SK-N-SH treated with all-trans-retinoic acid at 6 μM for 48 hours (cell line): ENCODE data around the gene PWWP2A.

Experiments
- ATAC-seq: fragments of 200-7000 bp; cut with Tn5 transposase; 3 replicates; pipeline ENCODE4 v1.9.1; 2020; ENCODE audit warnings: mild to moderate bottlenecking, moderate library complexity
- ARNTL ChIP-seq: fragments of 450-650 bp; formaldehyde crosslinking; IDR thresholded peaks from 2 replicates; pipeline ENCODE4 v1.5.0; 2020; ENCODE audit warnings: low read depth, mild to moderate bottlenecking, moderate library complexity, borderline replicate concordance
- BACH2 ChIP-seq: fragments of 250-450 bp; sonication (Bioruptor Pico); IDR thresholded peaks from 2 replicates; pipeline ENCODE4 v1.9.0; 2021; ENCODE audit warnings: mild to moderate bottlenecking, borderline replicate concordance
- CSDC2 ChIP-seq: fragments of 250-450 bp; sonication (Bioruptor Pico); IDR thresholded peaks from 2 replicates; pipeline ENCODE4 v1.5.0; 2020; ENCODE audit warnings: mild to moderate bottlenecking, moderate library complexity
- GLIS3 ChIP-seq: fragments of 250-450 bp; sonication (Bioruptor Pico); IDR thresholded peaks from 2 replicates; pipeline ENCODE4 v1.5.0; 2020; ENCODE audit warnings: mild to moderate bottlenecking, moderate library complexity
- ISL1 ChIP-seq: fragments of 250-450 bp; sonication (Bioruptor Pico); IDR thresholded peaks from 2 replicates; pipeline ENCODE4 v2.1.2; 2022; ENCODE audit warnings: mild to moderate bottlenecking, moderate library complexity
- RARB ChIP-seq: fragments of 250-450 bp; sonication (Bioruptor Pico); IDR thresholded peaks from 2 replicates; pipeline ENCODE4 v1.8.0; 2021; ENCODE audit warnings: mild to moderate bottlenecking, moderate library complexity
- SNAI2 ChIP-seq: fragments of 250-450 bp; sonication (Bioruptor Pico); IDR thresholded peaks from 2 replicates; pipeline ENCODE4 v1.5.0; 2020; ENCODE audit warnings: mild to moderate bottlenecking, moderate library complexity
- TCF4 ChIP-seq: fragments of 250-450 bp; sonication (Bioruptor Pico); IDR thresholded peaks from 2 replicates; pipeline ENCODE4 v1.8.0; 2021; ENCODE audit warnings: mild to moderate bottlenecking, moderate library complexity, borderline replicate concordance
- TOX ChIP-seq: fragments of 250-450 bp; sonication (Bioruptor Pico); IDR thresholded peaks from 2 replicates; pipeline ENCODE4 v1.8.0; 2021; ENCODE audit warnings: mild to moderate bottlenecking, moderate library complexity, borderline replicate concordance
- ZFP3 ChIP-seq: fragments of 250-450 bp; sonication (Bioruptor Pico); IDR thresholded peaks from 2 replicates; pipeline ENCODE4 v1.5.0; 2020; ENCODE audit warnings: mild to moderate bottlenecking, moderate library complexity
- ZFP30 ChIP-seq: fragments of 450-650 bp; formaldehyde crosslinking; IDR thresholded peaks from 2 replicates; pipeline ENCODE4 v1.5.0; 2022; ENCODE audit warnings: mild to moderate bottlenecking, moderate library complexity
- ZNF565 ChIP-seq: fragments of 450-650 bp; formaldehyde crosslinking; conservative IDR thresholded peaks from 2 replicates; pipeline ENCODE4 v1.5.0; 2020; ENCODE audit warnings: low read depth, mild to moderate bottlenecking, moderate library complexity
- ZNF70 ChIP-seq: fragments of 450-650 bp; formaldehyde crosslinking; IDR thresholded peaks from 2 replicates; pipeline ENCODE4 v1.5.0; 2020; ENCODE audit warnings: mild to moderate bottlenecking, moderate library complexity
- ZNF8 ChIP-seq: fragments of 450-650 bp; formaldehyde crosslinking; IDR thresholded peaks from 2 replicates; pipeline ENCODE4 v1.5.0; 2020; ENCODE audit warnings: mild to moderate bottlenecking, moderate library complexity
- TF ChIP-seq, protein P1 (sequence below): fragments of 250-450 bp; sonication (Bioruptor Pico); IDR thresholded peaks from 2 replicates; pipeline ENCODE4 v1.8.0; 2021; ENCODE audit warnings: low read depth, mild to moderate bottlenecking, moderate library complexity, borderline replicate concordance
- TF ChIP-seq, protein P2 (sequence below): fragments of 250-450 bp; sonication (Bioruptor Pico); IDR thresholded peaks from 2 replicates; pipeline ENCODE4 v1.5.0; 2020; ENCODE audit warnings: mild to moderate bottlenecking, moderate library complexity
- TF ChIP-seq, protein P3 (sequence below): fragments of 250-450 bp; sonication (Bioruptor Pico); IDR thresholded peaks from 2 replicates; pipeline ENCODE4 v1.8.0; 2020; ENCODE audit warnings: mild to moderate bottlenecking, moderate library complexity, borderline replicate concordance
- TF ChIP-seq, protein P4 (sequence below): fragments of 250-450 bp; sonication (Bioruptor Pico); IDR thresholded peaks from 2 replicates; pipeline ENCODE4 v1.5.1; 2020; ENCODE audit warnings: low read depth, mild to moderate bottlenecking, moderate library complexity
- TF ChIP-seq, protein P5 (sequence below): fragments of 250-450 bp; sonication (Bioruptor Pico); IDR thresholded peaks from 2 replicates; pipeline ENCODE4 v1.5.1; 2021; ENCODE audit warnings: mild to moderate bottlenecking, moderate library complexity

Gene PWWP2A

DNA sequence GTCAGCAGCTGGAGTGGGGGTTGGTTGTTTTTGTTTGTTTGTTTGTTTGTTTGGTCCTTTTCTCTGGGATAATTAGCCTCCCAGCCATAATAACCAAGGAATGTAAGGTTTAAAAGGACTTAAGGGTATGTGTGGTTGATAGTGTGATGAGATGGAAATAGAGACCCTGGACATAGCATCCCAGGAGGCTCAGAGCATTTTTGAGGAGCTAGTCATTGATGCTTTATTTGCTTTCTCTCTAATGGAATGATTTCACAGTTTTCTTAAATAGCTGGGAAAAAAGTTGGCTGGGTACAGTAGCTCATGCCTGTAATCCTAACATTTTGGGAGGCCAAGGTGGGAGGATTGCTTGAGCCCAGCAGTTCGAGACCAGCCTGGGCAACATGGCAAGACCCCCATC is 65.2 kb downstream of the PWWP2A start:
- TF ChIP-seq GLIS3 (CRISPR knock-in tag): no peak
- TF ChIP-seq ZNF8 (CRISPR knock-in tag): no peak
- TF ChIP-seq CSDC2: no peak
- TF ChIP-seq ISL1 (CRISPR knock-in tag): no peak
- no peak for TF ChIP-seq ZFP3 (CRISPR knock-in tag)
- no peak for TF ChIP-seq ARNTL (CRISPR knock-in tag)
- TF ChIP-seq ZNF565 (CRISPR knock-in tag): no peak
- TF ChIP-seq TOX: no peak
- no peak for TF ChIP-seq BACH2 (CRISPR knock-in tag)
- no peak for ATAC-seq

DNA sequence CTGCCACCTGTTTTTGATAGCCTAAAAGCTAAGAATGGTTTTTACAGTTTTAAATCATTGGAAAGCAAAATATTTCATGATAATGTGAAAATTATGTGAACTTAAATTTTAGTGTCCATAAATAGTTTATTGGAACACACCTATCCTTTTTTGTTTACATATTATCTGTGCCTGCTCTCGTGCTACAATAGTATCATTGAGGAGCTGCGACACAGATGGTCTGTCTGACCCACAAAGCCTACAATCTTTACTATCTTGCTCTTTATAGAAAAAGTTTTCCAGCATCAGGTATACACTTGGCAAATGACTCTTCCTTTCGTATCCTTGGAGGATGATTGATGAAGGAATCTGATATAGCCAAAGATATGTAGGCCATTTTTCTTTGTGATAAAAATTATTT is 70.2 kb downstream of the PWWP2A start:
- TF ChIP-seq TOX (no peak), ARNTL (CRISPR knock-in tag) (no peak), RARB (CRISPR knock-in tag) (no peak)
- ATAC-seq: no peak

DNA sequence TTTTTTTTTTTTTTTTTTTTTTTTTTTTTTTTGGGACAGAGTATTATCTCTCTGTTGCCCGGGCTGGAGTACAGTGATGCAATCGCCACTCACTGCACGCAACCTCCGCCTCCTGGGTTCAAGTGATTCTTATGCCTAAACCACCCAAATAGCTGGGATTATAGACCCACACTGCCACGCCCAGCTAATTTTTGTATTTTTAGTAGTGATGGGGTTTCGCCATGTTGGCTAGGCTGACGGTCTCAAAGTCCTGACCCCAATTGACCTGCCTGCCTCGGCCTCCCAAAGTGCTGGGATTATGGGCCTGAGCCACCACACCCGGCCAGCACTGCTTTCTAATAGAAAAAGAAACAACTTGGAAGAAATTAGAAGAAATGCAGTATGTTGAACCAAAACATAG is 71.1 kb downstream of the PWWP2A start:
- no peak for ATAC-seq
- no peak for TF ChIP-seq TOX
- no peak for TF ChIP-seq ZNF8 (CRISPR knock-in tag)
- TF ChIP-seq, protein P1, sequence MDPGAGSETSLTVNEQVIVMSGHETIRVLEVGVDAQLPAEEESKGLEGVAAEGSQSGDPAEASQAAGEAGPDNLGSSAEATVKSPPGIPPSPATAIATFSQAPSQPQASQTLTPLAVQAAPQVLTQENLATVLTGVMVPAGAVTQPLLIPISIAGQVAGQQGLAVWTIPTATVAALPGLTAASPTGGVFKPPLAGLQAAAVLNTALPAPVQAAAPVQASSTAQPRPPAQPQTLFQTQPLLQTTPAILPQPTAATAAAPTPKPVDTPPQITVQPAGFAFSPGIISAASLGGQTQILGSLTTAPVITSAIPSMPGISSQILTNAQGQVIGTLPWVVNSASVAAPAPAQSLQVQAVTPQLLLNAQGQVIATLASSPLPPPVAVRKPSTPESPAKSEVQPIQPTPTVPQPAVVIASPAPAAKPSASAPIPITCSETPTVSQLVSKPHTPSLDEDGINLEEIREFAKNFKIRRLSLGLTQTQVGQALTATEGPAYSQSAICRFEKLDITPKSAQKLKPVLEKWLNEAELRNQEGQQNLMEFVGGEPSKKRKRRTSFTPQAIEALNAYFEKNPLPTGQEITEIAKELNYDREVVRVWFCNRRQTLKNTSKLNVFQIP: no peak
- no peak for TF ChIP-seq TCF4 (CRISPR knock-in tag)

DNA sequence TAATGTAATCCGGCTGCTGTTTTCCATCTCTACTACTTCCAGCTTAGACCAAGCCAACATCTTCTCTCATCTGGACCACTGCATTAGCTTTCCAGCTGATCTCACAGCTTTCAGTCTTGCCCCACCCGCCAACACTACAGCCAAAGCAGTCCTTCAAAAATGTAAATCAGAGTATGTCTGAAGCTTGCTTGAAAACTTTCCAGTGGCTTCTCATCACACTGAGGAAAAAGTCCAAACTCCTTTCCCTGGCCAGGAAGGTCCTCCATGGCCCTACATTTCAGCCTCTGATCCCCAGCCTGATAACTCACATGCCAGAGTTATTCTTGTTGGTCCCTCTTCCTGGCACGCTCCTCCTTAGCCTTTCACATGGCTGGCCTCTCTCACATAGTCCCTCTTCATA is 71.8 kb downstream of the PWWP2A start:
- ATAC-seq: no peak
- TF ChIP-seq, protein P2, sequence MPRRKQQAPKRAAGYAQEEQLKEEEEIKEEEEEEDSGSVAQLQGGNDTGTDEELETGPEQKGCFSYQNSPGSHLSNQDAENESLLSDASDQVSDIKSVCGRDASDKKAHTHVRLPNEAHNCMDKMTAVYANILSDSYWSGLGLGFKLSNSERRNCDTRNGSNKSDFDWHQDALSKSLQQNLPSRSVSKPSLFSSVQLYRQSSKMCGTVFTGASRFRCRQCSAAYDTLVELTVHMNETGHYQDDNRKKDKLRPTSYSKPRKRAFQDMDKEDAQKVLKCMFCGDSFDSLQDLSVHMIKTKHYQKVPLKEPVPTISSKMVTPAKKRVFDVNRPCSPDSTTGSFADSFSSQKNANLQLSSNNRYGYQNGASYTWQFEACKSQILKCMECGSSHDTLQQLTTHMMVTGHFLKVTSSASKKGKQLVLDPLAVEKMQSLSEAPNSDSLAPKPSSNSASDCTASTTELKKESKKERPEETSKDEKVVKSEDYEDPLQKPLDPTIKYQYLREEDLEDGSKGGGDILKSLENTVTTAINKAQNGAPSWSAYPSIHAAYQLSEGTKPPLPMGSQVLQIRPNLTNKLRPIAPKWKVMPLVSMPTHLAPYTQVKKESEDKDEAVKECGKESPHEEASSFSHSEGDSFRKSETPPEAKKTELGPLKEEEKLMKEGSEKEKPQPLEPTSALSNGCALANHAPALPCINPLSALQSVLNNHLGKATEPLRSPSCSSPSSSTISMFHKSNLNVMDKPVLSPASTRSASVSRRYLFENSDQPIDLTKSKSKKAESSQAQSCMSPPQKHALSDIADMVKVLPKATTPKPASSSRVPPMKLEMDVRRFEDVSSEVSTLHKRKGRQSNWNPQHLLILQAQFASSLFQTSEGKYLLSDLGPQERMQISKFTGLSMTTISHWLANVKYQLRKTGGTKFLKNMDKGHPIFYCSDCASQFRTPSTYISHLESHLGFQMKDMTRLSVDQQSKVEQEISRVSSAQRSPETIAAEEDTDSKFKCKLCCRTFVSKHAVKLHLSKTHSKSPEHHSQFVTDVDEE (CRISPR knock-in tag): no peak
- TF ChIP-seq, protein P3, sequence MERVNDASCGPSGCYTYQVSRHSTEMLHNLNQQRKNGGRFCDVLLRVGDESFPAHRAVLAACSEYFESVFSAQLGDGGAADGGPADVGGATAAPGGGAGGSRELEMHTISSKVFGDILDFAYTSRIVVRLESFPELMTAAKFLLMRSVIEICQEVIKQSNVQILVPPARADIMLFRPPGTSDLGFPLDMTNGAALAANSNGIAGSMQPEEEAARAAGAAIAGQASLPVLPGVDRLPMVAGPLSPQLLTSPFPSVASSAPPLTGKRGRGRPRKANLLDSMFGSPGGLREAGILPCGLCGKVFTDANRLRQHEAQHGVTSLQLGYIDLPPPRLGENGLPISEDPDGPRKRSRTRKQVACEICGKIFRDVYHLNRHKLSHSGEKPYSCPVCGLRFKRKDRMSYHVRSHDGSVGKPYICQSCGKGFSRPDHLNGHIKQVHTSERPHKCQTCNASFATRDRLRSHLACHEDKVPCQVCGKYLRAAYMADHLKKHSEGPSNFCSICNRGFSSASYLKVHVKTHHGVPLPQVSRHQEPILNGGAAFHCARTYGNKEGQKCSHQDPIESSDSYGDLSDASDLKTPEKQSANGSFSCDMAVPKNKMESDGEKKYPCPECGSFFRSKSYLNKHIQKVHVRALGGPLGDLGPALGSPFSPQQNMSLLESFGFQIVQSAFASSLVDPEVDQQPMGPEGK (CRISPR knock-in tag): no peak
- TF ChIP-seq, protein P4, sequence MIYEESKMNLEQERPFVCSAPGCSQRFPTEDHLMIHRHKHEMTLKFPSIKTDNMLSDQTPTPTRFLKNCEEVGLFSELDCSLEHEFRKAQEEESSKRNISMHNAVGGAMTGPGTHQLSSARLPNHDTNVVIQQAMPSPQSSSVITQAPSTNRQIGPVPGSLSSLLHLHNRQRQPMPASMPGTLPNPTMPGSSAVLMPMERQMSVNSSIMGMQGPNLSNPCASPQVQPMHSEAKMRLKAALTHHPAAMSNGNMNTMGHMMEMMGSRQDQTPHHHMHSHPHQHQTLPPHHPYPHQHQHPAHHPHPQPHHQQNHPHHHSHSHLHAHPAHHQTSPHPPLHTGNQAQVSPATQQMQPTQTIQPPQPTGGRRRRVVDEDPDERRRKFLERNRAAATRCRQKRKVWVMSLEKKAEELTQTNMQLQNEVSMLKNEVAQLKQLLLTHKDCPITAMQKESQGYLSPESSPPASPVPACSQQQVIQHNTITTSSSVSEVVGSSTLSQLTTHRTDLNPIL: no peak
- TF ChIP-seq TCF4 (CRISPR knock-in tag): no peak
- no peak for TF ChIP-seq ARNTL (CRISPR knock-in tag)
- no peak for TF ChIP-seq GLIS3 (CRISPR knock-in tag)
- TF ChIP-seq TOX: no peak
- no peak for TF ChIP-seq ZNF70 (CRISPR knock-in tag)
- no peak for TF ChIP-seq ZFP30 (CRISPR knock-in tag)
- TF ChIP-seq SNAI2 (CRISPR knock-in tag): no peak
- TF ChIP-seq BACH2 (CRISPR knock-in tag): no peak
- no peak for TF ChIP-seq ZFP3 (CRISPR knock-in tag)
- TF ChIP-seq ZNF565 (CRISPR knock-in tag): no peak
- TF ChIP-seq, protein P5, sequence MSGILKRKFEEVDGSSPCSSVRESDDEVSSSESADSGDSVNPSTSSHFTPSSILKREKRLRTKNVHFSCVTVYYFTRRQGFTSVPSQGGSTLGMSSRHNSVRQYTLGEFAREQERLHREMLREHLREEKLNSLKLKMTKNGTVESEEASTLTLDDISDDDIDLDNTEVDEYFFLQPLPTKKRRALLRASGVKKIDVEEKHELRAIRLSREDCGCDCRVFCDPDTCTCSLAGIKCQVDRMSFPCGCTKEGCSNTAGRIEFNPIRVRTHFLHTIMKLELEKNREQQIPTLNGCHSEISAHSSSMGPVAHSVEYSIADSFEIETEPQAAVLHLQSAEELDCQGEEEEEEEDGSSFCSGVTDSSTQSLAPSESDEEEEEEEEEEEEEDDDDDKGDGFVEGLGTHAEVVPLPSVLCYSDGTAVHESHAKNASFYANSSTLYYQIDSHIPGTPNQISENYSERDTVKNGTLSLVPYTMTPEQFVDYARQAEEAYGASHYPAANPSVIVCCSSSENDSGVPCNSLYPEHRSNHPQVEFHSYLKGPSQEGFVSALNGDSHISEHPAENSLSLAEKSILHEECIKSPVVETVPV (CRISPR knock-in tag): no peak
- no peak for TF ChIP-seq ISL1 (CRISPR knock-in tag)
- TF ChIP-seq, protein P1: no peak
